ENCODE measurements around the gene RWDD4. TPM values are rescaled to one million over a fixed set of nuclear protein-coding genes. Genes with fewer than 3 reads are reported as not detected.

RWDD4 gene
- 10 to 100 TPM; 11.3 to 33.8 (median 13.2) TPM for total RNA-seq

DNA sequence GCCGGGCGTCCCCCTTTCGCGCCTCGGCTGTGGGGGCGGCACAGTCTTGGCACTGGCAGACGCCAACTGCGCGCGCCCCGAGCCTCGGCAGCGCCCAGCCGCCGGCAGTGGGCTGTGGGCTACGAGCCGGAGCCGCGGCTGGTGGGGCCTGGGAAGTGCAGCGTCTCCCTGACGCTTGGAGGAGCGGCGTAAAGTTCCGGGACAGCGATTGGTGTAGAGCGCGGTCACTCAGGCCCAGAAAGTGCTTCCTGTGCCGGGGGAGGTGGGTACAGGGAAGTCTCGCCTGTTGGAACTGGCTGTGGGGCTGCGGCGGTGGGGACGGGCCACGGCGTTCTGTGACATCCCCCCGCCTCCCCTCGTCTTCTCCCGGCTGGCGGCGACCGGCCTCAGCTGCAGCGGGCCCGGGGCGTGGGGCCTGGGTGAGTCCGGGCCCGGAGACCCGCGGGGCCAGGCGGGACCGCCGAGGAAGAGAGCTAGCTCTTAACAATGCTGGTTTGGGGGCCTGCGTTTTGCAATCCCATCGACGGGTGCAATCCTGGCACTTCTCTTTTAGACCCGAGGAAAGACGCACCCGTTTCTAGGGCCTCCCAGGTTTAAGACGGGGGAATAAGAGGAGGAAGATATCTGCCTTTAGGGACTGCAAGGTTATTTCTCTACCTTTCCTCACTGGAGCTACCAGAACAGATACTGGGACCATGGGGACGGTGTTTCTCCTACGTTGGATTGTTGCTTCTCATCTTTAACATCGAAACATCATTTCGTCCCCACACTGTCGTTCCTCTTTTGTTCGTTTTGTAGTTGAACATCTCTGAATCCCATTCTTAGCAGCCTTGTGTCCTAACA is at the start of gene RWDD4, which contains the start of gene TRAPPC11:
RWDD4 (minus strand) TSS at position 157 of the 843 bp plus-strand sequence. CDS start 233 bp downstream, outside the sequence.
TRAPPC11 (plus strand) TSS at position 265 of the 843 bp plus-strand sequence. CDS start 4,575 bp downstream, outside the sequence.
- TF ChIP-seq, protein P1, sequence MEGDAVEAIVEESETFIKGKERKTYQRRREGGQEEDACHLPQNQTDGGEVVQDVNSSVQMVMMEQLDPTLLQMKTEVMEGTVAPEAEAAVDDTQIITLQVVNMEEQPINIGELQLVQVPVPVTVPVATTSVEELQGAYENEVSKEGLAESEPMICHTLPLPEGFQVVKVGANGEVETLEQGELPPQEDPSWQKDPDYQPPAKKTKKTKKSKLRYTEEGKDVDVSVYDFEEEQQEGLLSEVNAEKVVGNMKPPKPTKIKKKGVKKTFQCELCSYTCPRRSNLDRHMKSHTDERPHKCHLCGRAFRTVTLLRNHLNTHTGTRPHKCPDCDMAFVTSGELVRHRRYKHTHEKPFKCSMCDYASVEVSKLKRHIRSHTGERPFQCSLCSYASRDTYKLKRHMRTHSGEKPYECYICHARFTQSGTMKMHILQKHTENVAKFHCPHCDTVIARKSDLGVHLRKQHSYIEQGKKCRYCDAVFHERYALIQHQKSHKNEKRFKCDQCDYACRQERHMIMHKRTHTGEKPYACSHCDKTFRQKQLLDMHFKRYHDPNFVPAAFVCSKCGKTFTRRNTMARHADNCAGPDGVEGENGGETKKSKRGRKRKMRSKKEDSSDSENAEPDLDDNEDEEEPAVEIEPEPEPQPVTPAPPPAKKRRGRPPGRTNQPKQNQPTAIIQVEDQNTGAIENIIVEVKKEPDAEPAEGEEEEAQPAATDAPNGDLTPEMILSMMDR (IDR thresholded peaks at IDR 0.05) = peak; percentile 17 to 71 (median 36)
- peak; percentile 76 to 91 for TF ChIP-seq POLR2A (IDR thresholded peaks at IDR 0.05)
- Histone ChIP-seq H3K4me1 (peaks cover 0 to 22% (median 6%) of the 10 kb centered on the region in 4 donors), H3K4me3 (peak within 1 kb of the TSS; percentile 63 to 97 (median 88)), H3K36me3 (peaks cover 0 to 12% (median 0%) of the 10 kb centered on the region in 3 donors), H3K9me3 (no peaks in the 10 kb centered on the region), H3K27me3 (no peaks in the 10 kb centered on the region), H3K27ac (peak within 1 kb of the TSS; percentile 86 to 93 (median 87))
- peak; percentile 95 to 99 (median 97) for DNase-seq

DNA sequence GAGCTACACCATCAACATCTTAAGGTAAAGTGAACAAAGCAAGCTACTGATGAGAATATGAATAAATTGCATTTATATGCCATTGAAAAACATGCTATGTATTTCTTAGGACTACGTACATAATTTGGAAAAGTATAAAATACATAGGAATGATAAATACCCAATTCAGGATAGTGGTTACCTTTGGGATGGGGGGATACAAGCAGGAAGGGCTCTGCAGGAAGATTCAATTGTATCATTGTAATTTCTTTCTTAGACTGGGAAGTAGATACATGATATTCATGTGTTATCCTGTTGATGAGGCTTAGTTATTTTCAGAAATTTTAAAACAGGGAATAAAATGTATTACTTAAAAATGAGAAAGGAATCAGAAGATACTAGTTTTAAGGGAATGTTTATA is 43.5 kb upstream of the RWDD4 start:
- Histone ChIP-seq H3K27ac (no peak overlapping the region), H3K4me3 (no peak overlapping the region), H3K4me1 (no peaks in the 10 kb centered on the region), H3K27me3 (no peaks in the 10 kb centered on the region), H3K36me3 (peaks cover 0 to 64% (median 0%) of the 10 kb centered on the region in 3 donors), H3K9me3 (no peaks in the 10 kb centered on the region)
- TF ChIP-seq, protein P1 (IDR thresholded peaks at IDR 0.05) = no peak
- DNase-seq = no peak

GRCh38 chr4:183700407-183700806 is 41.4 kb upstream of the RWDD4 start:
- no peak overlapping the region for H3K27ac ChIP-seq
- TF ChIP-seq POLR2A (IDR thresholded peaks at IDR 0.05) = no peak
- TF ChIP-seq, protein P1 (IDR thresholded peaks at IDR 0.05) = no peak

GRCh38 chr4:183698909-183699308 is 39.9 kb upstream of the RWDD4 start:
- H3K4me1 ChIP-seq = no peaks in the 10 kb centered on the region
- H3K4me3 ChIP-seq = no peak overlapping the region
- H3K36me3 ChIP-seq = peaks cover 0 to 87% (median 0%) of the 10 kb centered on the region in 3 donors
- TF ChIP-seq, protein P1 (IDR thresholded peaks at IDR 0.05) = no peak
- TF ChIP-seq POLR2A (IDR thresholded peaks at IDR 0.05) = no peak
- H3K27me3 ChIP-seq = no peaks in the 10 kb centered on the region
- no peak for DNase-seq
- H3K27ac ChIP-seq = no peak overlapping the region
- no peaks in the 10 kb centered on the region for H3K9me3 ChIP-seq

More at GRCh38 chr4:183700407-183700806, 41.4 kb upstream of the RWDD4 start:
- Histone ChIP-seq H3K4me3 (no peak overlapping the region), H3K27me3 (no peaks in the 10 kb centered on the region), H3K9me3 (no peaks in the 10 kb centered on the region), H3K4me1 (no peaks in the 10 kb centered on the region), H3K36me3 (peaks cover 0 to 73% (median 0%) of the 10 kb centered on the region in 3 donors)
- DNase-seq = no peak

DNA sequence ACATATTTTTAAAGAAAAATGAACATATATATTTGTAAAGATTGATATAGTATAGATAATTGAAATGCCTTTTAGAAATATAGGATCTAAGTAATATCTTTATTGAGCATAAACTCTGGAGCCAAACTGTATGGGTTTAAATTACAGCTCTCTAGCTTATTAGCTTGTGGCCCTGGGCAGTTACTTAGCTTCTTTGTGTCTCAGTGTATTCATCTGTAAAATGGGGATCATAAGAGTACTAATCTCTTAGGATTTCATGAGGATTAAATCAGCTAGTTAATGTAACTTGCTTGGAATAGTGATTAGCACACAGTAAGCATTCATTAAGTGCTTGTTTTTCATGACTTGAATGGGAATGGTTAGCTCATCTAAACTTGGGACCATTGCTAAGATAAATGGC is 32.9 kb upstream of the RWDD4 start:
- DNase-seq = no peak
- Histone ChIP-seq H3K27ac (no peak overlapping the region), H3K9me3 (no peaks in the 10 kb centered on the region), H3K36me3 (peaks cover 0 to 84% (median 2%) of the 10 kb centered on the region in 3 donors), H3K4me3 (no peak overlapping the region), H3K27me3 (no peaks in the 10 kb centered on the region), H3K4me1 (no peaks in the 10 kb centered on the region)
- TF ChIP-seq, protein P1 (IDR thresholded peaks at IDR 0.05) = no peak
